Body of pancreas (tissue), 4 donors: ENCODE data around the gene EFNA2.

Source experiments
- CTCF ChIP-seq, 7 experiments: fragments of 450-650 bp in 4 of 7; fragments of 200-600 bp in 3 of 7; sonication (generic) in 3 of 7; IDR thresholded peaks; one replicate each; pipeline ENCODE4 v1.5.1; 2016 to 2019; ENCODE audit warnings: antibody characterized with exemption in 7 of 7
- POLR2A ChIP-seq, 3 donors: fragments of 450-650 bp; IDR thresholded peaks; one replicate each; pipeline ENCODE4 v1.6.1; 2016; ENCODE audit warnings: antibody characterized with exemption in 3 of 3, mild to moderate bottlenecking in 2 of 3

DNA sequence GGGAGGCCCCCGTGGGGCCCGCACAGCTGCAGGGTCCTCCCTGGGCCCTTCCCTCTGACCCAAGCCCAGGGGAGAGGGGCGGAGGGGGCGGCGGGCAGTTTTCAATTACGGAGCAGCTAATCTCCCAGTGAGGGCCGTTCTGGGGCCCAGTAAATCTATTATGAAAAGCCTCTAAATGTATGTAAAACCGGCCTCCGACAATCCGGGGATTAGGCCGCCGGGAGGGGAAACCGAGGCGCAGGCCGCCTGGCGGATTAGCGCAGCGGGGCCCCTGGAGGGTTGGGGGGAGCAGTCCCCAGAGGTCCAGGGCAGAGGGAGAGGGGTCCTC lies 25.1 kb downstream of the EFNA2 start:
- TF ChIP-seq POLR2A (IDR thresholded peaks at IDR 0.05): no peak
- no peak for TF ChIP-seq CTCF (IDR thresholded peaks at IDR 0.05)
